Caco-2 (cell line): ENCODE data around the gene FUT9. TPM values are rescaled to one million over a fixed set of nuclear protein-coding genes. Genes with fewer than 3 reads are reported as not detected.
A peak's percentile ranks its signal among the peaks of the same experiment; 100 is the strongest.

Experiments used
- Bru-seq: library from RNA; stranded (reverse); fragments of 400-500 nt; gene quantifications from one replicate; lab custom pipeline; 2021; lab: Mats Ljungman, UMichigan
- BruChase-seq, 2 experiments: library from RNA; stranded (reverse); fragments of 400-500 nt; gene quantifications; one replicate each; lab custom pipeline; 2021; lab: Mats Ljungman, UMichigan
- BruUV-seq: library from RNA; stranded (reverse); fragments of 400-500 nt; replicated peaks from 2 replicates; lab custom pipeline; 2021; lab: Mats Ljungman, UMichigan
- CTCF ChIA-PET: fragments of 300-600 bp; sonication (Branson Sonifier 250); formaldehyde crosslinking; loops from one replicate; lab custom pipeline; 2022; ENCODE audit warnings: antibody characterized with exemption; lab: Charles Lee
- POLR2A ChIA-PET: fragments of 300-600 bp; sonication (Branson Sonifier 250); formaldehyde crosslinking; loops from one replicate; lab custom pipeline; 2022; ENCODE audit warnings: antibody characterized with exemption; lab: Charles Lee
- DNase-seq, 2 experiments: peaks; one replicate each; pipeline versions ENCODE4 v3.0.0 to v3.0.0-alpha.2; 2020 to 2022
- H3K27me3 ChIP-seq: replicated peaks from 2 replicates; pipeline ENCODE4 v1.6.0; 2011; ENCODE audit warnings: low read length; ENCODE audit not compliant: control insufficient read depth, insufficient read depth
- H3K36me3 ChIP-seq: 2 replicates; pipeline ENCODE4 v1.5.1; 2011; ENCODE audit warnings: low read length; ENCODE audit not compliant: control insufficient read depth, insufficient read depth
- H3K4me1 ChIP-seq: fragments of 250-450 bp; sonication (Bioruptor Pico); 2 replicates; pipeline ENCODE4 v1.5.1; 2020; ENCODE audit warnings: mild to moderate bottlenecking
- H3K4me3 ChIP-seq: 2 replicates; pipeline ENCODE4 v1.5.1; 2011; ENCODE audit warnings: low read depth, mild to moderate bottlenecking, control low read depth, low read length
- H3K9me3 ChIP-seq: fragments of 250-450 bp; sonication (Bioruptor Pico); 2 replicates; pipeline ENCODE4 v1.5.1; 2020; ENCODE audit warnings: mild to moderate bottlenecking, moderate library complexity
- H3K27ac Mint-ChIP-seq: one replicate; pipeline ENCODE4 v1.8.0; 2022; ENCODE audit warnings: mixed read lengths; ENCODE audit not compliant: unreplicated experiment
- H3K27me3 Mint-ChIP-seq: one replicate; pipeline ENCODE4 v1.8.0; 2022; ENCODE audit warnings: mixed read lengths; ENCODE audit not compliant: insufficient read depth, unreplicated experiment
- H3K36me3 Mint-ChIP-seq: one replicate; pipeline ENCODE4 v1.8.0; 2022; ENCODE audit warnings: mild to moderate bottlenecking, mixed read lengths; ENCODE audit not compliant: insufficient read depth, unreplicated experiment
- H3K4me1 Mint-ChIP-seq: one replicate; pipeline ENCODE4 v1.8.0; 2022; ENCODE audit warnings: low read depth, mixed read lengths; ENCODE audit not compliant: unreplicated experiment
- H3K4me3 Mint-ChIP-seq: one replicate; pipeline ENCODE4 v1.8.0; 2022; ENCODE audit warnings: mild to moderate bottlenecking, moderate library complexity, mixed read lengths; ENCODE audit not compliant: unreplicated experiment
- H3K9me3 Mint-ChIP-seq: one replicate; pipeline ENCODE4 v1.8.0; 2022; ENCODE audit warnings: mixed read lengths; ENCODE audit not compliant: unreplicated experiment
- intact Hi-C: fragments of 100-400 bp; cut with micrococcal nuclease; formaldehyde crosslinking; loops from one replicate; pipeline ENCODE4 v1.10.0; 2022; ENCODE audit not compliant: unreplicated experiment
- long read RNA-seq: library from polyadenylated mRNA; stranded (forward); transcript quantifications from one replicate; pipeline ENCODE4 v2.0.0, GENCODE V29; 2022
- total RNA-seq: library from RNA; stranded (reverse); gene quantifications from 2 replicates; pipeline ENCODE4 v1.2.3, GENCODE V29; 2022
- TF ChIP-seq, protein P1 (sequence below), 2 experiments: fragments of 200-600 bp in 1 of 2; IDR thresholded peaks; 1 replicate in 1 of 2; 2 replicates in 1 of 2; pipeline versions ENCODE4 v1.5.1 to v1.8.0; 2011 to 2022; ENCODE audit warnings: antibody characterized with exemption in 1 of 2, control low read depth in 1 of 2, inconsistent platforms in 1 of 2, low read depth in 1 of 2, low read length in 1 of 2, mild to moderate bottlenecking in 1 of 2, moderate library complexity in 1 of 2; ENCODE audit not compliant: insufficient read depth in 1 of 2, severe bottlenecking in 1 of 2, unreplicated experiment in 1 of 2

FUT9 gene
- 0.11 and 0.12 TPM in 2 replicates for total RNA-seq
- Bru-seq, nascent RNA, result percentile 10 among the genes with signal in this experiment
- BruChase-seq, experiment 1, labeled RNA remaining after a 2-hour chase, result percentile 12 among the genes with signal in this experiment
- percentile 10 among the genes with signal in this experiment for BruChase-seq, experiment 2, labeled RNA remaining after a 6-hour chase
- long read RNA-seq, result 0 reads

DNA sequence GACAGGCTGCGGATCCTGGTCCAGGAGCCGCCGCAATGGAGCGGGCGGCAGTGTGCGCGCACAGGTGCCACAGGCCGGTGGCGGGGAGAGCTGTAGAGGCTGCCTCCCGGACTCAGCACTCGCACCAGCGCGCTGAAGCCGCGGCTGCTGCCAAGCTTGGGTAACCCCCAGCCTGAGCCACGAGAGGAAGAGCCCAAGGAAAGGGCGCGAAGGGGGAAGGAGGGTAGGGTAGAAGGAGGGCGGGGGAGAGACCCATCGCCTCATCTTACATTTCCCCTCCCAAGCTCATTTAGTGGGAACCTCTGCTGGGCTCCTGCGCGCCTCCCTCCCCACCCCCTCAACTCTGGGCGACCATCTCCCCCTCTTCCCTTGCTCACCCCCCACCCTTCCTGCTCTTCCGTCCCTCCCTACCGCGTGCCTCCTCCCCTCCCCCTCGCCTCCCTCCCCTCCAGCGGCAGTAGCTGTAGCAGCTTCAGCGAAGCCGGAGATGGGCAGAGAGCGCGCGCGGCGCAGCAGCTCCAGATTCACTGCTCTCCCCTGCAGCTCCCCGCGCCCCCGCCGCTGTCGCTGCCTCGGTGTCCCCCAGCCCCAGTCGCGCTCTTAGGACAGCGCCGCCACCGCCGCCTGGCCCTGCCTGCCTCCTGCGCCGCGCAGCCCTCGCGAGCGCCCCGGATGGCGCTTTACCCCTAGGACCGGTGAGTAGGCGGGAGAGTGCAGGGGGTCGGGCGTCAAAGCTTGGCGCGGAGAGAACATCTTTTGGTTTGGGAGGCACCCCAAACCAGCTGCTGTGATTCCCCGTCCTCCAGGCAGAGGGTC is at the start of gene FUT9:
Gene FUT9, plus strand, starts transcription at position 457 of the 816 bp plus-strand sequence. CDS start 187,182 bp downstream, outside the sequence.
- Mint-ChIP-seq H3K27ac (no peak within 1 kb of the TSS), H3K27me3 (no peaks in the 10 kb centered on the region), H3K36me3 (no peaks in the 10 kb centered on the region), H3K9me3 (peaks cover 9% of the 10 kb centered on the region), H3K4me3 (no peak within 1 kb of the TSS), H3K4me1 (no peaks in the 10 kb centered on the region)
- Histone ChIP-seq H3K27me3 (no peaks in the 10 kb centered on the region), H3K9me3 (no peaks in the 10 kb centered on the region), H3K36me3 (no peaks in the 10 kb centered on the region), H3K4me3 (no peak within 1 kb of the TSS), H3K4me1 (no peaks in the 10 kb centered on the region)
- DNase-seq, result no peak
- BruUV-seq, result no TSS peak
- POLR2A ChIA-PET, result no interaction called here
- intact Hi-C loops, result no loop called here
- CTCF ChIA-PET, result no interaction called here
- TF ChIP-seq, protein P1, sequence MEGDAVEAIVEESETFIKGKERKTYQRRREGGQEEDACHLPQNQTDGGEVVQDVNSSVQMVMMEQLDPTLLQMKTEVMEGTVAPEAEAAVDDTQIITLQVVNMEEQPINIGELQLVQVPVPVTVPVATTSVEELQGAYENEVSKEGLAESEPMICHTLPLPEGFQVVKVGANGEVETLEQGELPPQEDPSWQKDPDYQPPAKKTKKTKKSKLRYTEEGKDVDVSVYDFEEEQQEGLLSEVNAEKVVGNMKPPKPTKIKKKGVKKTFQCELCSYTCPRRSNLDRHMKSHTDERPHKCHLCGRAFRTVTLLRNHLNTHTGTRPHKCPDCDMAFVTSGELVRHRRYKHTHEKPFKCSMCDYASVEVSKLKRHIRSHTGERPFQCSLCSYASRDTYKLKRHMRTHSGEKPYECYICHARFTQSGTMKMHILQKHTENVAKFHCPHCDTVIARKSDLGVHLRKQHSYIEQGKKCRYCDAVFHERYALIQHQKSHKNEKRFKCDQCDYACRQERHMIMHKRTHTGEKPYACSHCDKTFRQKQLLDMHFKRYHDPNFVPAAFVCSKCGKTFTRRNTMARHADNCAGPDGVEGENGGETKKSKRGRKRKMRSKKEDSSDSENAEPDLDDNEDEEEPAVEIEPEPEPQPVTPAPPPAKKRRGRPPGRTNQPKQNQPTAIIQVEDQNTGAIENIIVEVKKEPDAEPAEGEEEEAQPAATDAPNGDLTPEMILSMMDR (IDR thresholded peaks at IDR 0.05; ENCODE audit: insufficient read depth in 1 of 2, low read depth in 1 of 2, low read length in 1 of 2, severe bottlenecking in 1 of 2, unreplicated experiment in 1 of 2), result no peak

DNA sequence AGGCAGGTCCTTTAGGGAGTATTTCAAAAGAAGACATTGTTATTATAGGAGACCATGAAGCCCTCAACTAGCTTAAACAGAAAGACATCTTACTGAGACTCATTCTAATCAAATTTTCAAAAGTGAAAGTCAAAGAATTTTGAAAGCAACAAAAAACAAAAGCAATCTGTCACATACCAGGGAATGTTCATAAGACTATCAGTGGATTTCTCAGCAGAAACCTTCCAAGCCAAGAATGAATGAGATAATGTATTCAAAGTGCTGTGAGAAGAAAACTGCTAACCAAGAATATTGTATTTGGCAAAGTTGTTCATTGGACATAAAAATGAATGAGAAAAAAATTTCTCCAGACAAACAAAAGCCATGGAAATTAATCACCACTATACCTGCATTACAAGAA is 48.2 kb upstream of the FUT9 start:
- POLR2A ChIA-PET, result no interaction called here
- H3K36me3 Mint-ChIP-seq, result no peaks in the 10 kb centered on the region

DNA sequence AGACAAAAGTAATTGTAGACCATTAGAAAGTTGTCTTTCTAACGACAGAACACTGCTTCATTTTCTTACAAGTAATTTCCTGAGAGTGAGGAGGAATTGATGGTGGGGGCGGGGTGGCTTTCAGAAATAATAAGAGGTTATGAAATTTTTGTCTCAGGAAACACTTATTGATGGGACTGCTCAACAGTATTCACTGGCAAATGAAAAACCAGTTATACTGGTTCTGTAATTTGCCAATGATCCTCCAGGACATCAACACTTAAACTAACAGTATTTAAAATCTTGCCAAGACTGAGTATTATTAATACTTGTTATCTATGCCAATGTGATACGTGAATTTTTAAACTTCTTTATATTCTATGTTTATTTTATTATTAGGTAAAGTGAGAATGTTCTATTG is 41.8 kb upstream of the FUT9 start:
- Histone ChIP-seq H3K4me1 (no peaks in the 10 kb centered on the region), H3K4me3 (no peak overlapping the region), H3K9me3 (no peaks in the 10 kb centered on the region), H3K27me3 (no peaks in the 10 kb centered on the region), H3K36me3 (no peaks in the 10 kb centered on the region)
- DNase-seq, result no peak
- H3K4me3 Mint-ChIP-seq, result no peak overlapping the region
- no TSS peak for BruUV-seq
- H3K27me3 Mint-ChIP-seq, result peaks cover 2% of the 10 kb centered on the region
- no peaks in the 10 kb centered on the region for H3K36me3 Mint-ChIP-seq
- H3K27ac Mint-ChIP-seq, result no peak overlapping the region
- POLR2A ChIA-PET, result no interaction called here
- peaks cover 20% of the 10 kb centered on the region for H3K9me3 Mint-ChIP-seq
- no peaks in the 10 kb centered on the region for H3K4me1 Mint-ChIP-seq
- CTCF ChIA-PET, result no interaction called here
- TF ChIP-seq, protein P1 (IDR thresholded peaks at IDR 0.05; ENCODE audit: insufficient read depth in 1 of 2, low read depth in 1 of 2, low read length in 1 of 2, severe bottlenecking in 1 of 2, unreplicated experiment in 1 of 2), result no peak
- intact Hi-C loops, result no loop called here

More for the DNA sequence above, 48.2 kb upstream of the FUT9 start:
- no peaks in the 10 kb centered on the region for H3K27me3 ChIP-seq
- no peak overlapping the region for H3K27ac Mint-ChIP-seq
- BruUV-seq, result no TSS peak
- no peaks in the 10 kb centered on the region for H3K36me3 ChIP-seq
- intact Hi-C loops, result no loop called here
- H3K9me3 ChIP-seq, result no peaks in the 10 kb centered on the region
- no peak overlapping the region for H3K4me3 Mint-ChIP-seq
- H3K4me1 Mint-ChIP-seq, result no peaks in the 10 kb centered on the region
- CTCF ChIA-PET, result no interaction called here
- H3K27me3 Mint-ChIP-seq, result no peaks in the 10 kb centered on the region
- no peak overlapping the region for H3K4me3 ChIP-seq
- DNase-seq, result no peak
- no peaks in the 10 kb centered on the region for H3K4me1 ChIP-seq
- TF ChIP-seq, protein P1 (IDR thresholded peaks at IDR 0.05; ENCODE audit: insufficient read depth in 1 of 2, low read depth in 1 of 2, low read length in 1 of 2, severe bottlenecking in 1 of 2, unreplicated experiment in 1 of 2), result no peak
- H3K9me3 Mint-ChIP-seq, result peaks cover 15% of the 10 kb centered on the region
